ENCODE results near the gene CARS2. TPM values are rescaled to one million over a fixed set of nuclear protein-coding genes. Genes with fewer than 3 reads are reported as not detected.

Gene CARS2
- total RNA-seq, 1 donor from 2014 or later = 152 TPM

DNA sequence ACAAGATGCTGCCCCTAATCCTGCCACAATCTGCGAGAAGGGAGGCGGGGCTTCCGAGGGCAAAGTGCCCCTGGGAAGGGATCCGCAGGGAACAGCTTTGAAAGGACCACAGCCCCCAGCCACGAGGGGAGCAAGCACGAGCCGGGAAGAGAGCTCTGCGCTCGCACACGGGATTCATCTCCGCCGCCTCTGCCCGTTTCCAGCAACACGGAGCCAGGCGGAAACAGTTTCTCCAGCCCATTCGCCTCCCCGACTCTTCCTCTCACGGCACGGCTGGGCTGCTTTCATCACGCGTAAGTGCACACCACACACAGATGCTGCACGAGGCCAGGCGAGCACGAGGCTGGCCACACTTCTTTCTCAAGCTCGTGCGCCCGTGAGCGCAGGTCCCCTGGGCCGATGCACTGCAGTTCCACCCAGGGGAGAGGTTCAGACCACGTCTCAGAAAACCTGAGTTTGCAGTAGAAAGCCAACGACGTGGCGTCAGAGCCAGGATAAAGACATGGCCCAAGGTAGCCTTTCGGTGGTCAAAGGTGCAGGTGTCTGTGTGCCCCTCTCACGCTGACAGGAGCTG, 57.0 kb downstream of the CARS2 start:
- no peaks in the 10 kb centered on the region for H3K27me3 ChIP-seq (ENCODE audit: control insufficient read depth, insufficient read depth, low read length)
- no peak for DNase-seq (ENCODE audit: low read depth)
- H3K36me3 ChIP-seq (ENCODE audit: control insufficient read depth, insufficient read depth, low read length) = peaks cover 15% of the 10 kb centered on the region
- TF ChIP-seq, protein P1, sequence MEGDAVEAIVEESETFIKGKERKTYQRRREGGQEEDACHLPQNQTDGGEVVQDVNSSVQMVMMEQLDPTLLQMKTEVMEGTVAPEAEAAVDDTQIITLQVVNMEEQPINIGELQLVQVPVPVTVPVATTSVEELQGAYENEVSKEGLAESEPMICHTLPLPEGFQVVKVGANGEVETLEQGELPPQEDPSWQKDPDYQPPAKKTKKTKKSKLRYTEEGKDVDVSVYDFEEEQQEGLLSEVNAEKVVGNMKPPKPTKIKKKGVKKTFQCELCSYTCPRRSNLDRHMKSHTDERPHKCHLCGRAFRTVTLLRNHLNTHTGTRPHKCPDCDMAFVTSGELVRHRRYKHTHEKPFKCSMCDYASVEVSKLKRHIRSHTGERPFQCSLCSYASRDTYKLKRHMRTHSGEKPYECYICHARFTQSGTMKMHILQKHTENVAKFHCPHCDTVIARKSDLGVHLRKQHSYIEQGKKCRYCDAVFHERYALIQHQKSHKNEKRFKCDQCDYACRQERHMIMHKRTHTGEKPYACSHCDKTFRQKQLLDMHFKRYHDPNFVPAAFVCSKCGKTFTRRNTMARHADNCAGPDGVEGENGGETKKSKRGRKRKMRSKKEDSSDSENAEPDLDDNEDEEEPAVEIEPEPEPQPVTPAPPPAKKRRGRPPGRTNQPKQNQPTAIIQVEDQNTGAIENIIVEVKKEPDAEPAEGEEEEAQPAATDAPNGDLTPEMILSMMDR (IDR thresholded peaks at IDR 0.05; ENCODE audit: insufficient read depth, low read length, severe bottlenecking) = no peak
- H3K4me3 ChIP-seq (ENCODE audit: low read depth, low read length) = no peak overlapping the region
- FAIRE-seq = no peak

DNA sequence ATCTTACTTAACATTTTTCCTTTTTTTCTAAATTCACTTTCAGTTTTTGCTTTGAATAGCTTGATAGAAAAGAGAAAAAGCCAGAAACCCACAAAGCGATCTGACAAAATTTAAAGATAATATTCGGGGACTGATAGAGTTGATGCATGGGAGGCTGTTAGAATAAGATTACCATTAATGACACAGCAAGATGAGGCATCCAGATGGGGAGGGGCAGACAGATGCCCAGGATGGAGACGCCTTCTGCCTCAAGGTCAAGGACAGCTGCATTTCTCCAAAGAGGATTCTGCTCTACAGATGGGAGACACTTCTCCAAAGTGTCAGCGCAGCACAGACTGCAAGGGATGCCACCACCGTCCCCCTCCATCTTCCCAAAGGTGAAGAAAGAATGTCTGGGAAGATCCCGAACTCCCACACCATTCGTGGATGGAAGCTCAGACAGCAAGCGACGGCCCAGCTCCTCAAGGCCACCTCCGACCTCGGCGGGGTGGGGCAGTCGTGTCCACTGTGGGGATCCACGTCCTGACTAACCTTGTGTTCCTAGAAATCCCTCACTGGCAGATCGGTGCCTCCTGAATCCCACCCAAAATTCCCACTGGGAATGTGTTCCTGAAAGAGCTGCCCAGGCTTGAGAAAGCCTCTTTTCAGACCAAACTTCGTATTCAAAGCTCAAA, 57.6 kb downstream of the CARS2 start:
- TF ChIP-seq, protein P1 (IDR thresholded peaks at IDR 0.05; ENCODE audit: insufficient read depth, low read length, severe bottlenecking) = no peak
- Histone ChIP-seq H3K4me3 (ENCODE audit: low read depth, low read length) (no peak overlapping the region), H3K36me3 (ENCODE audit: control insufficient read depth, insufficient read depth, low read length) (peaks cover 20% of the 10 kb centered on the region), H3K27me3 (ENCODE audit: control insufficient read depth, insufficient read depth, low read length) (no peaks in the 10 kb centered on the region)
- DNase-seq (ENCODE audit: low read depth) (no peak), FAIRE-seq (no peak)

DNA sequence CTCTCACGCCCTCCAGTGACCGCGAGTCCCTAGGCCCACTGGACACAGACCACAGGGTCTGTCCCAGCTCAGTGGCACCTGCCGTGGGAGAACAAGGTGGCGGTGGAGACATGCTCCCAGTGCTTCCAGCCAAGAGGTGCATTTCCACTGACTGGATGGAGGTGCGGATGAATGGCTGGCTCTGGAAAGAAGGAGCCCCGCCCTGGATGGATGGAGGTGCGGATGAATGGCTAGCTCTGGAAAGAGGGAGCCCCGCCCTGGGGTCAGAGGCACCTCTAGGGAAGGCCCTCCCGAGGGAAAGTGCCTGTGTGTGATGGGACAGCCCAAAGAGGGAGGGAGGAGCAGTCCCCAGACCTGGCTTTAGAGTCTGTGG, 58.6 kb downstream of the CARS2 start:
- Histone ChIP-seq H3K27me3 (ENCODE audit: control insufficient read depth, insufficient read depth, low read length) (no peaks in the 10 kb centered on the region), H3K4me3 (ENCODE audit: low read depth, low read length) (no peak overlapping the region), H3K36me3 (ENCODE audit: control insufficient read depth, insufficient read depth, low read length) (peaks cover 24% of the 10 kb centered on the region)
- no peak for DNase-seq (ENCODE audit: low read depth)
- TF ChIP-seq, protein P1 (IDR thresholded peaks at IDR 0.05; ENCODE audit: insufficient read depth, low read length, severe bottlenecking) = no peak
- FAIRE-seq = no peak

DNA sequence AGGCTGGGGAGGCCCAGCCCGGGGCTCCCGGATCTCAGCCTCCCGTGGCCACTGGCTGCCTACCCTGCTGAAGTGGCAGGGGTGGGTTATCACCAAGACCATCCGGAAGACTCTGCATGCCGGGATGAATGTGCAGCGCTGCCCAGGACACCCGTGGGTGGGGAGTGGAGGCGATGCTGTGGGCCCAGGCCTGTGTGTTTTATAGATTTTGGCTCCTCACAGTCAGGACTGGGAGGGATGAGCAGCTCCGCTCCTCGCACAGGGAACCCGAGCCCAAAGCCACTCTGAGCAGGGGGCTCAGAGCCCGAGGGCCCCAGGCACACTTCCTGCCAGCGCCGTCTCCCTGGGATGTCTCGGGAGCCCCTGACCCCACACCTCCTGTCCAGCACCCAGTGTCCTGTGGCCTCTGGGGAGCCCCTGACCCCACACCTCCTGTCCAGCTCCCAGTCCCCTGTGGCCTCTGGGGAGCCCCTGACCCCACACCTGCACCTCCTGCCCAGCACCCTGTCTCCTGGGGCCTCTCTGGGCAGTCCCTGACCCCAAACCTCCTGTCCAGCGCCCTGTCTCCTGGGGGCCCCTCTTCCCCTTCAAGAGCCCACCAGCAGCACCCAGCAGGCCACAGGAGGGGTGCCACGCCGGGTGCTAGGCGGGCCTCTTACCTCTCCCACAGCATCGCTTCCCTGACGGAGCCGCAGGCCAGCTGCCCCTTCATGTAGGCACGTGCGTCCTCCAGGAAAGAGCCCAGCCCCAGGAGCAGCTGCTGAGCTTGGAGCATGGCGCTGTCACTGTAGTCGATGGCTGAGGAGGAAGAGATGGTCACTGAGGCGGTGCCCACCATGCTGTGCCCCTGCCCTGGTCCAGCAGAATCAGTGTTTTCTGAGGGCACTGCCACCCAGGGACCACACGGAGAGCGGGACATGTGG, 59.2 kb downstream of the CARS2 start:
- TF ChIP-seq, protein P1 (IDR thresholded peaks at IDR 0.05; ENCODE audit: insufficient read depth, low read length, severe bottlenecking) = no peak
- H3K36me3 ChIP-seq (ENCODE audit: control insufficient read depth, insufficient read depth, low read length) = peaks cover 19% of the 10 kb centered on the region
- no peaks in the 10 kb centered on the region for H3K27me3 ChIP-seq (ENCODE audit: control insufficient read depth, insufficient read depth, low read length)
- no peak overlapping the region for H3K4me3 ChIP-seq (ENCODE audit: low read depth, low read length)
- DNase-seq (ENCODE audit: low read depth) (no peak), FAIRE-seq (no peak)

DNA sequence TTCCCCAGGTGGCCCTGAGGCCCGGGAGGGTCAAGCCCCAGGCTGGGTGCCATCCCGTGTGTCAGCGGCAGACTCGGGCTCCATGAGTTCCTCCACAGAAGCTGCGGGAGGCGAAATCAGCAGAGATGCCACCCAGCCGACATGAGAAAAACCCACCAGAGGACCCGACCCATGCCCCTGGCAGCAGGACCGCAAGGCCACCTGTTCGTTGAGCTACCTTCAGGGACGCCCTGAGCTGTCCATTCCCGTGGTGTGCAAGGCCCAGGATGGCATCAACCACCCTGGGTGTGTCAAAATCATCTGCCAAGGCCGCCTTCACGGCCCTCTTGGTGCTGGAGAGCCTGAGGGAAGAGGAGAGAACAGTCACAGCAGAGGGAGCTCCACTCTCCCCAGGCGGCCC, 60.2 kb downstream of the CARS2 start:
- no peak for FAIRE-seq
- Histone ChIP-seq H3K27me3 (ENCODE audit: control insufficient read depth, insufficient read depth, low read length) (no peaks in the 10 kb centered on the region), H3K4me3 (ENCODE audit: low read depth, low read length) (no peak overlapping the region), H3K36me3 (ENCODE audit: control insufficient read depth, insufficient read depth, low read length) (peaks cover 23% of the 10 kb centered on the region)
- TF ChIP-seq, protein P1 (IDR thresholded peaks at IDR 0.05; ENCODE audit: insufficient read depth, low read length, severe bottlenecking) = no peak
- no peak for DNase-seq (ENCODE audit: low read depth)

Measured in bronchial epithelial cell (primary cell).